SIG-M5 treated with dmso at 0.1 percent for 504 hours (cell line): Measurements from ENCODE around the gene GABBR2.

Experiments used
- DNase-seq: peaks from one replicate; lab custom pipeline; 2025; ENCODE audit not compliant: unreplicated experiment; lab: John Stamatoyannopoulos, UW

Gene GABBR2

GRCh38 chr9:98329281-98329680 lies 379.5 kb downstream of the GABBR2 start:
- no peak for DNase-seq

- DNase-seq, result no peak
These were observed 380.0 kb downstream of the GABBR2 start for GRCh38 chr9:98328770-98329169.

GRCh38 chr9:98328141-98328540 lies 380.6 kb downstream of the GABBR2 start:
- DNase-seq, result no peak

GRCh38 chr9:98327249-98327561 lies 381.5 kb downstream of the GABBR2 start:
- no peak for DNase-seq

GRCh38 chr9:98326459-98327248 lies 382.1 kb downstream of the GABBR2 start:
- DNase-seq, result no peak

GRCh38 chr9:98324801-98325200 lies 383.9 kb downstream of the GABBR2 start:
- no peak for DNase-seq

GRCh38 chr9:98323831-98324135 lies 385.0 kb downstream of the GABBR2 start:
- no peak for DNase-seq

GRCh38 chr9:98323051-98323830 lies 385.5 kb downstream of the GABBR2 start:
- DNase-seq, result no peak

GRCh38 chr9:98321269-98321668 lies 387.5 kb downstream of the GABBR2 start:
- DNase-seq, result no peak

- no peak for DNase-seq
These were observed 389.8 kb downstream of the GABBR2 start for GRCh38 chr9:98318834-98319478.

GRCh38 chr9:98318041-98318790 lies 390.5 kb downstream of the GABBR2 start:
- no peak for DNase-seq

- no peak for DNase-seq
These were observed 391.4 kb downstream of the GABBR2 start for GRCh38 chr9:98317134-98317857.

GRCh38 chr9:98316445-98317133 lies 392.1 kb downstream of the GABBR2 start:
- DNase-seq, result no peak

- peak; percentile 79 for DNase-seq
These were observed 393.1 kb downstream of the GABBR2 start for GRCh38 chr9:98315551-98316060.

GRCh38 chr9:98315067-98315453 lies 393.7 kb downstream of the GABBR2 start:
- DNase-seq, result no peak

- peak; percentile 10 for DNase-seq
These were observed 394.2 kb downstream of the GABBR2 start for GRCh38 chr9:98314381-98315066.

- no peak for DNase-seq
These were observed 396.4 kb downstream of the GABBR2 start for GRCh38 chr9:98312365-98312764.

GRCh38 chr9:98311541-98311940 lies 397.2 kb downstream of the GABBR2 start:
- no peak for DNase-seq

- no peak for DNase-seq
These were observed 397.9 kb downstream of the GABBR2 start for GRCh38 chr9:98310752-98311392.
